CD1c-positive myeloid dendritic cell (primary cell): Measurements from ENCODE around the gene CHD2.
A peak's percentile ranks its signal among the peaks of the same experiment; 100 is the strongest.
"Not testable (repeated sequence)": the region's sequence is repeated elsewhere in the genome, so short reads cannot be mapped to it uniquely, and the experiment has no call there.

ENCODE experiments used
- DNase-seq: peaks from one replicate; pipeline ENCODE4 v3.0.0-alpha.2; 2016; ENCODE audit errors: extremely low spot score

The CHD2 gene

GRCh38 chr15:92906020-92906419 lies 5.9 kb downstream of the CHD2 start:
- no peak for DNase-seq

DNA sequence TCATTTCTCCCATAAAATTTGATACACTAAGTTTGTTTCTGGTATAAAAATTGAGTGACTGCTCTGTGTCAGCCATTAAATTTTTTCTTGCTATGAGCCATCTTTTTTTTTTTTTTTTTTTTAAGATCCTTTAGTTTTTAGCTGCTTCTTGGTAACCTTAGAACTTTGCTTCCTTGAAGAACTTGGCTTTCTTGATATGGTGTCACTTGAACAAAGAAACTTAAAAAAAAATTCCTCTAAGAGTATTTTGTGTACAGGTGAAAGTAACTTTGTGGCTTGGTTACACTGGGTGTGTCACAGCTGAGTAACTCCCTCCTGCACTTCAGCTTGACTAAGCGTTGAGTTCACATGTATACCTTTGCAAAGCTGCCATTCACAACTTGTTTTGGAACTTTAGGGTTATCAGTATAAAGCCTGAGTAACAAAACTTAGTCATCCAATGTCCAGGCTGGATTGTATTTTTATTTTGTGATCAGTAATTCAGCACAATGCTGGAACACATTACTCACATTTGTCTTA lies 6.5 kb downstream of the CHD2 start:
- DNase-seq: peak; percentile 52

- no peak for DNase-seq
These were observed 7.1 kb downstream of the CHD2 start for GRCh38 chr15:92907229-92907628.

GRCh38 chr15:92907896-92908712 lies 8.0 kb downstream of the CHD2 start:
- DNase-seq: peak; percentile 57

- DNase-seq: no peak
These were observed 8.6 kb downstream of the CHD2 start for GRCh38 chr15:92908713-92909057.

GRCh38 chr15:92909136-92909781 lies 9.1 kb downstream of the CHD2 start:
- no peak for DNase-seq

DNA sequence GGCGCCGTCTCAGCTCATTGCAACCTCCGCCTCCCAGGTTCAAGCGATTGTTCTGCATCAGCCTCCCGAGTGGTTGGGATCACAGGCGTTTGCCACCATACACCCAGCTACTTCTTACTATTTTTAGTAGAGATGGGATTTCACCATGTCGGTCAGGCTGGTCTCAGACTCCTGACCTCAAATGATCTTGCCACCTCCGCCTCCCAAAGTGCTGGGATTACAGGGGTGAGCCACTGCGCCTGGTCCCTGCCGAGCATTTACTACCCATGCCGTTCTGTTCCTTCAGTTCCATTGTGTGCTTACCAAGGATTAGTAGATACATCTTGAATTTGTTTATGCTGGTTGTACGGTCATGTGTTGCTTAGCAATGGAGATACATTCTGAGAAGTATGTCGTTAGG lies 10.3 kb downstream of the CHD2 start:
- no peak for DNase-seq

DNA sequence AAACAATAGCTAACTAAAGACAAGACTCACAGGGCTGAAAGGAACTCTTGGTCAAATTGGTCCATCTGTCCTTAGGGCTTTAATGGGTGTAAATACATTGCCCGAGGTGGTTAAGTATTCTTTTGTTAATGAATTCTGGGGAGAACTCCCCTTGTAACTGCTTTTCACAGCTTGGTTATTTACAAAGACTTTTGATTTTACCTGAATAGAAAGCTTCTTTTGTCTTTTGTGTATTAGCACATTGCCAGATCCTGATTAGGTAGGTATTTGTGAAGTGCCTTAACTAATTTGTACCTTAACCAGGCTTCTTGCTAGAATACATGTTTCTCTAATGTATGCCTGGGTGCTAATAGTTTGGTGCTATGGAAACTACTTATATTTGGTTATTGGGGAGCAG lies 14.0 kb downstream of the CHD2 start:
- no peak for DNase-seq

GRCh38 chr15:92914768-92915221 lies 14.7 kb downstream of the CHD2 start:
- DNase-seq: peak; percentile 53

GRCh38 chr15:92915766-92916435 lies 15.8 kb downstream of the CHD2 start:
- no peak for DNase-seq

DNA sequence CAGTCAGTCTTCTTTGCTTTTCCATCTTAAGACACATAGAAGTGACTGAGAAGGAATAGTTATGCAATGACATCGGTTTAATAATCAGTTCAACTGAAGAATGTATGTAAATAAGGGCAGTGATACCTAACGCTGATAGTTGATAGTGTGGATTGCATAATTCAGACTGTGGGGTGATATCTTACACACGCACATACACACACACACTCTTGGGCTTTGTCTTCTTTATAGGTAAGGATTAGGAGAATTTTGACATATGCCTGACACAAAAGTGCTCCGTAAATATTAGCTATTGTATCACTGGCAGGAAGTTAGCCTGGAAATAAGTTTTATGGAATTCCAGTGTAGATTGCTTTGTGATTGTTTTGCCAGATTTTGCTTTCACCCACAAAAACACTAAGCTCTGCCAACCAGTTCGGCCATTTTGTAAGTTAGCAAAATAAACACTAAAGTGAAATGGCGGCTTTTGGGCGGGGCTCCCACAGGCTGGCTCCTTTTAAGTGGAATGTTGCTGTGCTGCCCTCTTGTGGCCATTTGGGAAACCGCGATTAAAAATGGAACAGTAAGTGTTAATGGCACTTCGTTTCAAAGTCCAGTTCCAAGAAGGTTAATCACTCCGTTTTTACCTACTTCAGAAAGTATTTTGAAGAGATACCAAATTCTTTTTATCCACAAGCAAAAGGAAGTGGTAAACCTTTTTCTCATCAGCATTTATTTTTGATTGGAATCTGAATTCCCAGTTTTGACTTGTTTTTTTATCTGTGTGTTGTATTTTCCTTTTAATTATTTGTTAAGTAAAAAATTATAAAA lies 17.7 kb downstream of the CHD2 start:
- DNase-seq: peak; percentile 97

DNA sequence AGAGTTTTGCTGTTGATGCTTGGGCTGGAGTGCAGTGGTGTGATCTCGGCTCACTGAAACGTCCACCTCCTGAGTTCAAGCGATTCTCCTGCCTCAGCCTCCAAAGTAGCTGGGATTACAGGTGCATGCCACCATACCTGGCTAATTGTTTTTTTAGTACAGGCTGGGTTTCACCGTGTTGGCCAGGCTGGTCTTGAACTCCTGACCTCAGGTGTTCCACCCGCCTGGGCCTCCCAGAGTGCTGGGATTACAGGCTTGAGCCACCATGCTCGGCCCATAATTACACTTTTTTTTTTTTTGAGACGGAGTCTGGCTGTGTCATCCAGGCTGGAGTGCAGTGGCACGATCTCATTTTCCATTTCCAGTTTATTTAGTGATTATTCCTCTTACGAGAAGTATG lies 18.8 kb downstream of the CHD2 start:
- not testable (repeated sequence) for DNase-seq

DNA sequence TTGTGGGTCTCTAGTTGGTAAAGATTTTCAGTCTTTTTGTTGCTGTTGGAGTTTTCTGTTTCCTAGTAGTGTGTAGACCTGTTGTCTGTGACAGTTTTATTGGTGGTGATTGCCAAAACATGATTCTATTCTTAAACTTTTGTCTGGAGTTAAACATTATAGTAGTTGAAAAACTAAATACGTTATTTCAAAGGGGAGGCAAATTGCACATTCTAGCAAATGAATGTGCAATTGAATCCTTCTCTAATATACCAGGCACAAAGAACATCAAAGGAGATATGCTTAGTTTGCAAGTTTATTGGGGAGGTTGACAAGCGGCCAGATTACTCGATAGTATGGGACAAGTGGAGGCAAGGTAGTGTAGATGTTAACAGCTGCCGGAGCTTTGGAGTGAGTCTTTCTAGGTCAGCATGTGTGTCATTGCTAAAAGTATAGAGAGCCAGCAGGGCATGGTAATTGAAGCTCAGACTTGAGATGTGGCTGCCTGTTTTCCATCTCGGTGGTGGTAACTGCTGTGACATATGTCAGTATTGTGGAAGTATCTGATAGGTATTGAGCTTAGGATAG lies 20.6 kb downstream of the CHD2 start:
- DNase-seq: no peak

DNA sequence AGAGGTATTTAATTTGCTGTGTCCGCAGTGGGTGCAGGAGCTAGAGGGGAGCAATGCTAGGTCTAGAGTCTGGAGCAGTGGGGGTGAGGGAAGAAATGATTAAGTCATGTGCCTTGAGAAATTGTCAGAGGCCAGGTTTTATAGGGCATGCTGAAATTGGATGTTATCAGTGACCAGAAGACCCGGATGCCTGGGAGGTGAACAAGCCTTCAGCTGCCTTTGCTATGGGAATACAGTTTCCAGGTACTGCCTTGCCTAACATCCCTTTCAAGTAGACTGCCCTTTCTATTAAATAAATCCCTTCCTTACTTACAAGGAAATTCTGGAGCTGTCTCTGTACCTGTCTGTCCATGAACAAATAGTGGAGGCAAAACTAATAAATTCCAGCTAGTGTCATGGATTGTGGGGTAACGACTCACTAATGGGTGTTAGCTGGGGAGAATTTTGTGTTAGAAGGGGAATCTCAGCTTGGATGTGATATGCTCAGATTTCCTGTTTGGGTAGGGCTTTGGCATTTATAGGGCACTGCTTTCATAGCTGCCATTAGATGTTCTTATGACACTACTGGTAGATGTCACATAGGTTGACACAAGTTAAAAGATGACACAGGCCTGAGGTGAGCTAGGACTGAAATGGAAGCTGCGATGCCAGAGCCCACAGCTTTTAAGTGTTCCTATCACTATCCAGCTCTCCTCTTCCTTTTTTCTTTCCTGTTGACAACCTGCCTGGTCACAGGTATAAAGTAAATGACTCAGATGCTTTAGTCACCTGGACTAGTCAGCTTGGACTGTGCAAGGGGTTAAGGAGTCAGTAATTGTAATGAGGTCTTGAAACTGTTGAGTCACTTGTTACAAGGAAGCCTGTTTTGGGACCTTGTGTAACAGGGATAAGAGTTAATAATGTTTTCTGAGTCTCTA lies 21.3 kb downstream of the CHD2 start:
- peak; percentile 49 for DNase-seq

GRCh38 chr15:92922418-92923002 lies 22.4 kb downstream of the CHD2 start:
- no peak for DNase-seq

DNA sequence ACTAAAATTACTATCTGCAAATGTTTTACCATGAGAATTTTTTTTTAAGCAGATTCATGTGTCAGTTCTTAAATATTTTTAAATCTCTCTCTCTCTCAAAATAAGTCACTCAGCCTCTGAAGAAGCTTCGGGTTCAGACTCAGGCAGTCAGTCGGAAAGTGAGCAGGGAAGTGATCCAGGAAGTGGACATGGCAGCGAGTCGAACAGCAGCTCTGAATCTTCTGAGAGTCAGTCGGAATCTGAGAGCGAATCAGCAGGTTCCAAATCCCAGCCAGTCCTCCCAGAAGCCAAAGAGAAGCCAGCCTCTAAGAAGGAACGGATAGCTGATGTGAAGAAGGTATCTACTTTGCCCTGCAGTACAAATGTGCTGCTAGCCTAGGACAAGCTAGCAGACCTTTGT lies 24.1 kb downstream of the CHD2 start:
- peak; percentile 36 for DNase-seq

GRCh38 chr15:92925454-92925853 lies 25.3 kb downstream of the CHD2 start:
- DNase-seq: no peak

DNA sequence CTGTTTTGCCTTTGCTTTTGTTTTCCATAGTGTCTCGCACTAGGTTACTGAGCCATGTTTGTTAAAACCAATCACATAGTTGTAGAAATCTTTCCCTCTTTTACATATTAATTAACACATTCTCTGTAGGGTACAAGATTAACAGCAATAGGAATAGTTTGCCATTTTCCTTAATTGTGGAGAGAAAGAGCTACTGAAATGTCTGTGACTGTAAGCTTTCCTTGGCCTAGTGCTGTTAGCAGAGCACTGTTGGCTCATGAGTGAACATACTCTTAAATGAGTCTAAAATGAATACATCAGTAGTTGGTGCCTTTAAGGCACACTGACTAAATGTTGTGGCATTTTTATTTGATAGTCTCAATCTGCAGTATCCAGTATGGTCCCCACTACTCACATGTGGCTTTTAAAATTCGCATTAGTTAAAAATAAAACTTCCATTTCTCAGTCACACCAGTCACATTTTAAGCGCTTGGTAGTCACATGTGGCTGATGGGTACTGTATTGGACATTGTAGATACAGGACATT lies 28.2 kb downstream of the CHD2 start:
- no peak for DNase-seq

- no peak for DNase-seq
These were observed 28.9 kb downstream of the CHD2 start for GRCh38 chr15:92929002-92929401.
